ENCODE measurements around the gene NFIA. TPM values are rescaled to one million over a fixed set of nuclear protein-coding genes. Genes with fewer than 3 reads are reported as not detected.
A peak's percentile ranks its signal among the peaks of the same experiment; 100 is the strongest.

Gene NFIA
- total RNA-seq, 2 donors from 2014 or later: 61.4 to 86.3 TPM

DNA sequence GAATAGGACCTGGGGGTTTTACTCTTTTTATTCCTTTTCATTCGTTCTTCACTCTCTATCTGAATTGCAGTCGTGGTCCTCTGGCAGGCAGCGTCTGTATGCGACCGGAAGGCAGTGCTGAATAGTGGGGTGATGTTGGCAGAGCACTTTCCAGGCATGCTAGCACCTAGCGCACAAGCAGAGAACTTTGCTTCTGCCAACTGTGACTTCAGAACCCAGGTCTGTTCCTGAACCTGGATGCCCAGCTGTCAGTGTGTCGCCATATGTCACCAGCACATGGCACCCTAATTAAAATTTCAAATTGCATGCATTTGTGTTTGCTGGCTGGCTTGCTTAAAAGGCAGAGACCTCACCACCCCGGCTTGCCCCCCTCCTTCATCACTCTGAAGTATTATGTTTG, 116.2 kb downstream of the NFIA start:
- no peak for DNase-seq (ENCODE audit: low spot score)
- H3K4me1 ChIP-seq (replicated peaks): no peaks in the 10 kb centered on the region
- no peak overlapping the region for H3K4me3 ChIP-seq
- H3K27me3 ChIP-seq (replicated peaks; ENCODE audit: insufficient read depth): no peaks in the 10 kb centered on the region
- no peaks in the 10 kb centered on the region for H3K36me3 ChIP-seq
- no peak for TF ChIP-seq POLR2AphosphoS5 (IDR thresholded peaks at IDR 0.05)
- TF ChIP-seq, protein P1, sequence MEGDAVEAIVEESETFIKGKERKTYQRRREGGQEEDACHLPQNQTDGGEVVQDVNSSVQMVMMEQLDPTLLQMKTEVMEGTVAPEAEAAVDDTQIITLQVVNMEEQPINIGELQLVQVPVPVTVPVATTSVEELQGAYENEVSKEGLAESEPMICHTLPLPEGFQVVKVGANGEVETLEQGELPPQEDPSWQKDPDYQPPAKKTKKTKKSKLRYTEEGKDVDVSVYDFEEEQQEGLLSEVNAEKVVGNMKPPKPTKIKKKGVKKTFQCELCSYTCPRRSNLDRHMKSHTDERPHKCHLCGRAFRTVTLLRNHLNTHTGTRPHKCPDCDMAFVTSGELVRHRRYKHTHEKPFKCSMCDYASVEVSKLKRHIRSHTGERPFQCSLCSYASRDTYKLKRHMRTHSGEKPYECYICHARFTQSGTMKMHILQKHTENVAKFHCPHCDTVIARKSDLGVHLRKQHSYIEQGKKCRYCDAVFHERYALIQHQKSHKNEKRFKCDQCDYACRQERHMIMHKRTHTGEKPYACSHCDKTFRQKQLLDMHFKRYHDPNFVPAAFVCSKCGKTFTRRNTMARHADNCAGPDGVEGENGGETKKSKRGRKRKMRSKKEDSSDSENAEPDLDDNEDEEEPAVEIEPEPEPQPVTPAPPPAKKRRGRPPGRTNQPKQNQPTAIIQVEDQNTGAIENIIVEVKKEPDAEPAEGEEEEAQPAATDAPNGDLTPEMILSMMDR (IDR thresholded peaks at IDR 0.05): no peak
- no peaks in the 10 kb centered on the region for H3K9me3 ChIP-seq
- intact Hi-C loops (cut with DNase I): no loop called here
- 88% methylated on average over 8 of the region's 8 CpGs for WGBS
- H3K27ac ChIP-seq: no peak overlapping the region

DNA sequence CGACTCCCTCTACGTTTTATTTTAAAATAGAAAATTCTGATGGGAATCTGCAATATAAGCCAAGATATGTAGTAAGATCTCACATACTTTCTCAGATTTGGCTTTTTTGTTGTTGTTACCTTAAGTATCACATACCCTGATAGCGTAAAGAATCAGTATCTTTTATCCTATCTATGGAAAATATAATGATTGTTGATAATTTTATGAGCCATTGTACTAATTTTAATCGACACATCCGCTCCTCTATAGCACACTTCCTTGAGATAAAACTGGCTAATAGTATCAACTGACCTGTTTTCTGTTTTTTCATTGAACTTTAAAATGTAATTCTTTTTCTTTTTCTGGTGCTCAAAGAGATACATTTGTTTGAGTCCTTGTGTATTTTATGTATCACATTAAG, 118.7 kb downstream of the NFIA start:
- Histone ChIP-seq H3K27ac (no peak overlapping the region), H3K4me3 (no peak overlapping the region), H3K9me3 (no peaks in the 10 kb centered on the region), H3K27me3 (replicated peaks; ENCODE audit: insufficient read depth) (no peaks in the 10 kb centered on the region), H3K36me3 (no peaks in the 10 kb centered on the region), H3K4me1 (replicated peaks) (no peaks in the 10 kb centered on the region)
- intact Hi-C loops (cut with DNase I): no loop called here
- DNase-seq (ENCODE audit: low spot score): no peak
- TF ChIP-seq POLR2A (IDR thresholded peaks at IDR 0.05) (no peak), POLR2AphosphoS5 (IDR thresholded peaks at IDR 0.05) (no peak)
- TF ChIP-seq, protein P1 (IDR thresholded peaks at IDR 0.05): no peak
- WGBS: 91% methylated on average over 5 of the region's 5 CpGs

DNA sequence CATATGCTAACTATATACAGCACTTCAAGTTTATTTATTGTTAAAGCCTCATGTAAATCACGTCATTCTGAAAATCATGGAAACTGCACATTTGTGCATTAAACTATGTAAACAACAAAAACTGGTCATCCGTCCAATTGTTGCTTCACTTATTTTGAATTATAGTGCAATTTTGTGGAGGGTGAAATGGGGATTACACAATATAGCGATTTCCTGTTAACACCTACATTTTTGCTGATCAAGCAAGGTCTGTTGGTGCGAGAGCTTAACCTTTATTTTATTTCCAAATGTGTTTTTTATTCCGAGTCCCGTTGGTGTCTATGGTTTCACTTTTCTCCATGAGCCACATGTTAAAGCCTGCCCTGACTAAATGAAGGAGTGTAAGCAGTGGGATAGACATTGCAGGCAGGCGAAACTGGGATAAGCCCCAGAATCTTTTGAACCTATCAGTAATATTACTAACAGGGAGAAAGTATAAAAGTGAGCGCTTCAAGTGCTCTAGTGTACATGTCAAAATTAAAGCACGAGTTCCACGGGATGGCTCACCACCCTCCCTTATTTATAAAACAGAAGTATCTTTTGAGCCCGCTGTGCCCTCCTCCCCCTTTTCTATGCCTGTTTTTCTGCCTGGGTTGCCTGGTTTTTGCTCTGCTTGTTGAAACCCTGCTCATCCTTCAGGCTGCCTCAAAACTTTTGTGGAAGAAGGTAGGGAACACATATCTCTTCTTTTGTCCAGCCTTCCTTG, 120.7 kb downstream of the NFIA start:
- Histone ChIP-seq H3K9me3 (no peaks in the 10 kb centered on the region), H3K27ac (peak overlapping the region; percentile 27 to 42), H3K4me1 (replicated peaks) (no peaks in the 10 kb centered on the region), H3K27me3 (replicated peaks; ENCODE audit: insufficient read depth) (no peaks in the 10 kb centered on the region), H3K36me3 (no peaks in the 10 kb centered on the region), H3K4me3 (peak overlapping the region in 1 of 2 donors; percentile 5)
- peak; percentile 21 for TF ChIP-seq POLR2AphosphoS5 (IDR thresholded peaks at IDR 0.05)
- TF ChIP-seq, protein P1 (IDR thresholded peaks at IDR 0.05): no peak
- intact Hi-C loops (cut with DNase I): no loop called here
- no peak for DNase-seq (ENCODE audit: low spot score)
- WGBS: 42% methylated on average over 11 of the region's 11 CpGs

DNA sequence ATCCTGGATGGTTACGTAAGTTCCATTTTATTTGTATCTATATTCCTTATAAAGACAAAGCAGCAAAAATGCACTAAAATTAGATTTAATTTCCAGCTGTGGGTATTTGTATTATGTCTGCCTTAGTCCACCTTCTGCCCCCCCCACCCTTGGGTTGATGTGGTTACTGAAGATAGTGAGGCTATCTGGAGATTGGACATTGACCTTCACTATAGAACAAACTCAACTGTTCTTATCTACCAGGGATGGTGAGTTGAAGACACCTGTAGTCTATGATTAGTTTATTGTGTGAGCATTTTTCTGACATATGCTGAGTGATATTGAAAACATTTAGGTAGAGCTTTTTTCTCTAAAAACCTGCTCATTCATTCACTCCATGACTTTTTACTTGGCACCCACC, 122.2 kb downstream of the NFIA start:
- intact Hi-C loops (cut with DNase I): no loop called here

More for the DNA sequence above, 122.2 kb downstream of the NFIA start:
- Histone ChIP-seq H3K4me3 (no peak overlapping the region), H3K27me3 (replicated peaks; ENCODE audit: insufficient read depth) (no peaks in the 10 kb centered on the region), H3K27ac (no peak overlapping the region), H3K36me3 (no peaks in the 10 kb centered on the region), H3K4me1 (replicated peaks) (no peaks in the 10 kb centered on the region), H3K9me3 (no peaks in the 10 kb centered on the region)
- TF ChIP-seq POLR2A (IDR thresholded peaks at IDR 0.05): no peak
- TF ChIP-seq, protein P1 (IDR thresholded peaks at IDR 0.05): no peak
- DNase-seq (ENCODE audit: low spot score): no peak
- 97% methylated on average over 1 of the region's 1 CpG for WGBS

All from prostate gland (tissue), 2 donors.